ENCODE measurements around the gene MPRIP. TPM values are rescaled to one million over a fixed set of nuclear protein-coding genes. Genes with fewer than 3 reads are reported as not detected.

Gene MPRIP
- total RNA-seq, 1 experiment from 2014 or later, result 443 TPM

GRCh38 chr17:17024778-17025300, 17.4 kb upstream of the MPRIP start:
- peaks cover 23% of the 10 kb centered on the region for H3K79me2 ChIP-seq (ENCODE audit: low read depth)
- no peak overlapping the region for H3K4me3 ChIP-seq
- CTCF ChIA-PET, result no interaction called here
- H3K36me3 ChIP-seq (ENCODE audit: low read depth), result no peaks in the 10 kb centered on the region
- intact Hi-C loops (cut with micrococcal nuclease; ENCODE audit: unreplicated experiment), result no loop called here
- no TSS peak for BruUV-seq (replicated peaks)
- H3K9me2 ChIP-seq (ENCODE audit: insufficient read depth), result no peaks in the 10 kb centered on the region
- TF ChIP-seq EZH2 (IDR thresholded peaks at IDR 0.05; ENCODE audit: low read depth), result no peak
- no peak for TF ChIP-seq CTCF (conservative IDR thresholded peaks at IDR 0.05)
- H3K4me2 ChIP-seq, result no peak overlapping the region
- no peaks in the 10 kb centered on the region for H3K27me3 ChIP-seq (ENCODE audit: insufficient read depth, low read depth)
- POLR2A ChIA-PET (ENCODE audit: unreplicated experiment), result no interaction called here
- no peaks in the 10 kb centered on the region for H3K9me3 ChIP-seq (ENCODE audit: insufficient read depth, low read depth)
- H3K27ac ChIP-seq, result no peak overlapping the region
- DNase-seq, result no peak
- no peak overlapping the region for H2AFZ ChIP-seq
- no peaks in the 10 kb centered on the region for H4K20me1 ChIP-seq (ENCODE audit: insufficient read depth)
- H3K4me1 ChIP-seq (replicated peaks; ENCODE audit: insufficient read depth), result peaks cover 86% of the 10 kb centered on the region
- peaks cover 53% of the 10 kb centered on the region for H3F3A ChIP-seq (ENCODE audit: insufficient read depth, low read depth)

GRCh38 chr17:17025621-17026020, 16.6 kb upstream of the MPRIP start:
- no peaks in the 10 kb centered on the region for H3K36me3 ChIP-seq (ENCODE audit: low read depth)
- H3K27ac ChIP-seq, result peak overlapping the region; percentile 5; the same call in 1 of the 2 replicates
- TF ChIP-seq EZH2 (IDR thresholded peaks at IDR 0.05; ENCODE audit: low read depth) (no peak), CTCF (conservative IDR thresholded peaks at IDR 0.05) (no peak)
- H3K9me2 ChIP-seq (ENCODE audit: insufficient read depth), result no peaks in the 10 kb centered on the region
- ChIA-PET CTCF (interaction anchor here (0.6 kb wide), 1 partner anchor 9 kb away, joined by 3 read pairs; no protein-coding TSS in a partner anchor), POLR2A (ENCODE audit: unreplicated experiment) (no interaction called here)
- 0 out of 2 replicates have a peak overlapping the region, but pooled peaks have one; percentile 7 for H3K4me2 ChIP-seq
- H3K4me1 ChIP-seq (replicated peaks; ENCODE audit: insufficient read depth), result peaks cover 84% of the 10 kb centered on the region
- peaks cover 21% of the 10 kb centered on the region for H3K79me2 ChIP-seq (ENCODE audit: low read depth)
- BruUV-seq (replicated peaks), result no TSS peak
- H4K20me1 ChIP-seq (ENCODE audit: insufficient read depth), result no peaks in the 10 kb centered on the region
- H3K9me3 ChIP-seq (ENCODE audit: insufficient read depth, low read depth), result no peaks in the 10 kb centered on the region
- no peak overlapping the region for H2AFZ ChIP-seq
- H3F3A ChIP-seq (ENCODE audit: insufficient read depth, low read depth), result peaks cover 48% of the 10 kb centered on the region
- intact Hi-C loops (cut with micrococcal nuclease; ENCODE audit: unreplicated experiment), result no loop called here
- no peaks in the 10 kb centered on the region for H3K27me3 ChIP-seq (ENCODE audit: insufficient read depth, low read depth)
- no peak overlapping the region for H3K4me3 ChIP-seq
- DNase-seq, result no peak

- POLR2A ChIA-PET (ENCODE audit: unreplicated experiment), result interaction anchor here (0.6 kb wide), 1 partner anchor 11 kb away, joined by 4 read pairs; no protein-coding TSS in a partner anchor
- Histone ChIP-seq H4K20me1 (ENCODE audit: insufficient read depth) (no peaks in the 10 kb centered on the region), H3K4me3 (no peak overlapping the region), H3K9me3 (ENCODE audit: insufficient read depth, low read depth) (no peaks in the 10 kb centered on the region), H3K27me3 (ENCODE audit: insufficient read depth, low read depth) (no peaks in the 10 kb centered on the region), H3K27ac (0 out of 2 replicates have a peak overlapping the region, but pooled peaks have one; percentile 5), H3K36me3 (ENCODE audit: low read depth) (no peaks in the 10 kb centered on the region), H3K79me2 (ENCODE audit: low read depth) (peaks cover 18% of the 10 kb centered on the region), H3K9me2 (ENCODE audit: insufficient read depth) (no peaks in the 10 kb centered on the region), H2AFZ (no peak overlapping the region), H3K4me2 (no peak overlapping the region), H3K4me1 (replicated peaks; ENCODE audit: insufficient read depth) (peaks cover 78% of the 10 kb centered on the region), H3F3A (ENCODE audit: insufficient read depth, low read depth) (peaks cover 42% of the 10 kb centered on the region)
- CTCF ChIA-PET, result no interaction called here
- intact Hi-C loops (cut with micrococcal nuclease; ENCODE audit: unreplicated experiment), result no loop called here
- TF ChIP-seq CTCF (conservative IDR thresholded peaks at IDR 0.05) (no peak), EZH2 (IDR thresholded peaks at IDR 0.05; ENCODE audit: low read depth) (no peak)
- no TSS peak for BruUV-seq (replicated peaks)
- DNase-seq, result no peak
Measured at GRCh38 chr17:17026163-17026562, 16.1 kb upstream of the MPRIP start.

Measured in PC-9 (cell line).